HCT116 (cell line): ENCODE data around the gene THBD. TPM values are rescaled to one million over a fixed set of nuclear protein-coding genes. Genes with fewer than 3 reads are reported as not detected.

Experiments
- ATAC-seq: fragments of 200-7000 bp; cut with Tn5 transposase; 2 replicates; pipeline ENCODE4 v1.9.1; 2020; ENCODE audit warnings: mild to moderate bottlenecking, moderate library complexity
- BruUV-seq: library from RNA; stranded (reverse); fragments of 400-500 nt; replicated peaks from 2 replicates; lab custom pipeline; 2021; lab: Mats Ljungman, UMichigan
- CTCF ChIA-PET: fragments of 300-600 bp; sonication (Branson Sonifier 250); formaldehyde crosslinking; loops from one replicate; lab custom pipeline; 2021; ENCODE audit warnings: antibody characterized with exemption; lab: Charles Lee
- POLR2A ChIA-PET: fragments of 300-600, 350-600 bp; sonication (Branson Sonifier 250); formaldehyde crosslinking; loops from one replicate; lab custom pipeline; 2021; ENCODE audit warnings: antibody characterized with exemption; lab: Charles Lee
- RAD21 ChIA-PET, 2 experiments: fragments of 300-600 bp; sonication (Branson Sonifier 250); formaldehyde crosslinking; loops; one replicate each; lab custom pipeline; 2023; ENCODE audit warnings: low total read pairs in 2 of 2; ENCODE audit not compliant: uncharacterized antibody in 2 of 2, unreplicated experiment in 2 of 2, low non-redundant PET in 1 of 2; lab: Charles Lee
- DNase-seq: peaks from one replicate; pipeline ENCODE4 v3.0.0-alpha.2; 2010; ENCODE audit warnings: low read depth, low spot score
- H2AFZ ChIP-seq: fragments of 200-600 bp; shearing (Covaris generic), sonication (generic); 2 replicates; pipeline ENCODE4 v1.6.1; 2017; ENCODE audit warnings: low read depth, mixed run types, mixed read lengths, antibody characterized with exemption, low read length; ENCODE audit not compliant: poor library complexity, severe bottlenecking
- H3K27ac ChIP-seq: 2 replicates; pipeline ENCODE4 v1.5.1; 2012; ENCODE audit warnings: low read depth, low read length
- H3K27me3 ChIP-seq: fragments of 200-600 bp; sonication (generic); 2 replicates; pipeline ENCODE4 v1.6.1; 2016; ENCODE audit warnings: mixed run types, low read length, mixed read lengths; ENCODE audit not compliant: insufficient read depth
- H3K36me3 ChIP-seq, 2 experiments: fragments of 200-500 bp in 1 of 2; fragments of 200-600 bp in 1 of 2; sonication (Bioruptor generic) in 1 of 2; sonication (generic) in 1 of 2; 2 replicates each; pipeline versions ENCODE4 v1.5.1 to v1.6.1; 2014 to 2016; ENCODE audit warnings: low read length in 2 of 2, inconsistent platforms in 1 of 2, mixed read lengths in 1 of 2, mixed run types in 1 of 2; ENCODE audit not compliant: insufficient read depth in 2 of 2, control insufficient read depth in 1 of 2
- H3K4me1 ChIP-seq, 2 experiments: fragments of 200-600 bp in 1 of 2; sonication (generic) in 1 of 2; 2 replicates each; pipeline versions ENCODE4 v1.5.1 to v1.6.1; 2012 to 2017; ENCODE audit warnings: low read length in 2 of 2, inconsistent platforms in 1 of 2, mild to moderate bottlenecking in 1 of 2, mixed read lengths in 1 of 2, mixed run types in 1 of 2, moderate library complexity in 1 of 2; ENCODE audit not compliant: insufficient read depth in 2 of 2, control insufficient read depth in 1 of 2
- H3K4me2 ChIP-seq: fragments of 200-600 bp; sonication (generic); 2 replicates; pipeline ENCODE4 v1.6.1; 2017; ENCODE audit warnings: mixed run types, low read length, mixed read lengths
- H3K4me3 ChIP-seq, 2 experiments: fragments of 200-600 bp in 1 of 2; sonication (generic) in 1 of 2; replicated peaks in 1 of 2; 2 replicates each; pipeline ENCODE4 v1.5.1; 2011 to 2016; ENCODE audit warnings: low read length in 2 of 2, control low read depth in 1 of 2, low read depth in 1 of 2, mild to moderate bottlenecking in 1 of 2, mixed read lengths in 1 of 2, mixed run types in 1 of 2
- H3K79me2 ChIP-seq: fragments of 200-600 bp; sonication (generic); 2 replicates; pipeline ENCODE4 v1.6.1; 2017; ENCODE audit warnings: mild to moderate bottlenecking, mixed run types, low read length, moderate library complexity, mixed read lengths; ENCODE audit not compliant: insufficient read depth
- H3K9ac ChIP-seq: fragments of 200-600 bp; sonication (generic); 2 replicates; pipeline ENCODE4 v1.6.1; 2016; ENCODE audit warnings: low read length, mixed read lengths
- H3K9me2 ChIP-seq: fragments of 200-600 bp; sonication (generic), shearing (Covaris generic); 2 replicates; pipeline ENCODE4 v1.6.1; 2017; ENCODE audit warnings: mixed run types, mild to moderate bottlenecking, moderate library complexity; ENCODE audit not compliant: insufficient read depth
- H3K9me3 ChIP-seq, 2 experiments: fragments of 200-500 bp in 1 of 2; fragments of 200-600 bp in 1 of 2; sonication (Bioruptor generic) in 1 of 2; sonication (generic) in 1 of 2; 2 replicates each; pipeline ENCODE4 v1.6.1; 2014 to 2017; ENCODE audit warnings: low read length in 2 of 2, mixed read lengths in 2 of 2, inconsistent platforms in 1 of 2, low read depth in 1 of 2, mild to moderate bottlenecking in 1 of 2, mixed run types in 1 of 2, moderate library complexity in 1 of 2; ENCODE audit not compliant: control insufficient read depth in 1 of 2, insufficient read depth in 1 of 2
- H4K20me1 ChIP-seq: fragments of 200-600 bp; sonication (generic), shearing (Covaris generic); 2 replicates; pipeline ENCODE4 v1.6.1; 2017; ENCODE audit warnings: mixed run types, mild to moderate bottlenecking, moderate library complexity; ENCODE audit not compliant: insufficient read depth
- ATF3 ChIP-seq: IDR thresholded peaks from 2 replicates; pipeline ENCODE4 v1.6.1; 2012
- CBX3 ChIP-seq: IDR thresholded peaks from 2 replicates; pipeline ENCODE4 v1.6.1; 2012; ENCODE audit warnings: low read depth
- CEBPB ChIP-seq: IDR thresholded peaks from 2 replicates; pipeline ENCODE4 v1.6.1; 2012; ENCODE audit warnings: low read depth
- EGR1 ChIP-seq: IDR thresholded peaks from 2 replicates; pipeline ENCODE4 v1.6.1; 2012; ENCODE audit warnings: low read depth
- ELF1 ChIP-seq: IDR thresholded peaks from 2 replicates; pipeline ENCODE4 v1.6.1; 2012; ENCODE audit warnings: low read depth, borderline replicate concordance
- EZH2 ChIP-seq: fragments of 200-600 bp; sonication (generic); IDR thresholded peaks from 2 replicates; pipeline ENCODE4 v1.6.1; 2017; ENCODE audit warnings: antibody characterized with exemption, mixed run types
- EZH2phosphoT487 ChIP-seq: fragments of 200-600 bp; IDR thresholded peaks from 2 replicates; pipeline ENCODE4 v1.6.1; 2018; ENCODE audit warnings: antibody characterized with exemption, borderline replicate concordance
- FOSL1 ChIP-seq: IDR thresholded peaks from 2 replicates; pipeline ENCODE4 v1.6.1; 2012; ENCODE audit warnings: low read depth
- POLR2A ChIP-seq: IDR thresholded peaks from 2 replicates; pipeline ENCODE4 v1.7.0; 2011; ENCODE audit warnings: borderline replicate concordance; ENCODE audit not compliant: insufficient read depth, insufficient read length; ENCODE audit errors: extremely low read depth
- POLR2AphosphoS5 ChIP-seq: IDR thresholded peaks from 2 replicates; pipeline ENCODE4 v1.6.1; 2011; ENCODE audit warnings: mild to moderate bottlenecking, low read depth, low read length, moderate library complexity
- RAD21 ChIP-seq: IDR thresholded peaks from 2 replicates; pipeline ENCODE4 v1.6.1; 2012; ENCODE audit warnings: low read depth, mild to moderate bottlenecking
- SIN3A ChIP-seq: IDR thresholded peaks from 2 replicates; pipeline ENCODE4 v1.6.1; 2012; ENCODE audit warnings: low read depth
- SRF ChIP-seq: IDR thresholded peaks from 2 replicates; pipeline ENCODE4 v1.6.1; 2012; ENCODE audit warnings: low read depth
- TCF7L2 ChIP-seq: IDR thresholded peaks from 2 replicates; pipeline ENCODE4 v1.7.0; 2011; ENCODE audit warnings: borderline replicate concordance, inconsistent platforms; ENCODE audit not compliant: insufficient read depth, insufficient read length; ENCODE audit errors: extremely low read depth
- YY1 ChIP-seq: IDR thresholded peaks from 2 replicates; pipeline ENCODE4 v1.6.1; 2011; ENCODE audit warnings: low read length, low read depth, moderate library complexity, mild to moderate bottlenecking; ENCODE audit not compliant: insufficient replicate concordance; ENCODE audit errors: extremely low read depth
- intact Hi-C: fragments of 100-400 bp; cut with micrococcal nuclease; formaldehyde crosslinking; loops from 2 replicates; pipeline ENCODE4 v1.10.0; 2022
- total RNA-seq: library from RNA; stranded (reverse); gene quantifications from one replicate; pipeline ENCODE4 v1.2.1, GENCODE V29; 2021; ENCODE audit not compliant: unreplicated experiment
- TF ChIP-seq, protein P1 (sequence below), 3 experiments: fragments of 200-600 bp in 1 of 3; sonication (generic) in 1 of 3; IDR thresholded peaks in 2 of 3; conservative IDR thresholded peaks in 1 of 3; 2 replicates each; pipeline ENCODE4 v1.5.1; 2012 to 2017; ENCODE audit warnings: low read depth in 2 of 3, low read length in 2 of 3, antibody characterized with exemption in 1 of 3, borderline replicate concordance in 1 of 3, control low read depth in 1 of 3, mild to moderate bottlenecking in 1 of 3, mixed read lengths in 1 of 3, mixed run types in 1 of 3, moderate library complexity in 1 of 3; ENCODE audit not compliant: insufficient read depth in 1 of 3
- TF ChIP-seq, protein P2 (sequence below): IDR thresholded peaks from 2 replicates; pipeline ENCODE4 v1.6.1; 2012

Gene THBD
- total RNA-seq, 1 experiment from 2014 or later: 0.39 TPM

DNA sequence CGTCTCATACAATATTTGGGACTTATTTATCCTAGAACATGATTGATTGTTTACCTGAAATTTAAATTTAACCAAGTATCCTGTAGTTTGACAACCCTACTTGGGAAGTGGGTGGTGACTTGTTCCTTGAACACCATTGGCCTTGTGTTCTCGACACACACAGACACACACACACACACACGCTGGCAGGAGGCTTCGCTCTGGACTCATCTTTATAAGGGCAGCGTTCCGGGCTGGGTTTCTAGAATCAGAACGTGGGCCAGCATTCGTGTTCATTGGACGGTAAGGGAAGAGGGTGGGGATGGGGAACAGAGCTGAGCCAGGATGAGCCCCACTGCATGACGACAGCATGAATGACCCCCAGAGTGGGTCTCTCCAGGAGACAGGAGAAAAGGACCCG is 30.5 kb downstream of the THBD start:
- no TSS peak for BruUV-seq
- RAD21 ChIA-PET: no interaction called here
- H3K9ac ChIP-seq: no peak overlapping the region
- H3K4me2 ChIP-seq: no peak overlapping the region
- DNase-seq (no peak), ATAC-seq (no peak)
- no peak overlapping the region for H3K4me3 ChIP-seq
- no peaks in the 10 kb centered on the region for H4K20me1 ChIP-seq
- TF ChIP-seq EZH2phosphoT487 (no peak), EZH2 (no peak), SIN3A (no peak), POLR2AphosphoS5 (no peak), ATF3 (no peak), RAD21 (no peak), EGR1 (no peak), SRF (no peak), CEBPB (no peak), TCF7L2 (no peak), CBX3 (no peak), POLR2A (no peak), FOSL1 (no peak)
- CTCF ChIA-PET: no interaction called here
- no peaks in the 10 kb centered on the region for H3K4me1 ChIP-seq
- 0 out of 2 replicates have a peak, but pooled peaks cover 3% of the 10 kb centered on the region for H3K27me3 ChIP-seq
- POLR2A ChIA-PET: no interaction called here
- H3K36me3 ChIP-seq: no peaks in the 10 kb centered on the region
- intact Hi-C loops: no loop called here
- H3K27ac ChIP-seq: no peak overlapping the region
- H3K79me2 ChIP-seq: no peaks in the 10 kb centered on the region
- no peak overlapping the region for H2AFZ ChIP-seq
- no peaks in the 10 kb centered on the region for H3K9me2 ChIP-seq
- no peaks in the 10 kb centered on the region for H3K9me3 ChIP-seq

- no peak overlapping the region for H3K4me3 ChIP-seq
- DNase-seq (no peak), ATAC-seq (no peak)
- H3K36me3 ChIP-seq: no peaks in the 10 kb centered on the region
- no TSS peak for BruUV-seq
- intact Hi-C loops: no loop called here
- ChIA-PET CTCF (no interaction called here), POLR2A (no interaction called here), RAD21 (no interaction called here)
- H4K20me1 ChIP-seq: no peaks in the 10 kb centered on the region
- 0 out of 2 replicates have a peak, but pooled peaks cover 3% of the 10 kb centered on the region for H3K27me3 ChIP-seq
- no peaks in the 10 kb centered on the region for H3K79me2 ChIP-seq
- no peak overlapping the region for H2AFZ ChIP-seq
- H3K27ac ChIP-seq: no peak overlapping the region
- H3K9me3 ChIP-seq: no peaks in the 10 kb centered on the region
- no peak overlapping the region for H3K4me2 ChIP-seq
- H3K4me1 ChIP-seq: peaks cover 3% of the 10 kb centered on the region in 2 experiments
- TF ChIP-seq POLR2A (no peak), ELF1 (no peak), YY1 (no peak), SIN3A (no peak), CBX3 (no peak), RAD21 (no peak)
- TF ChIP-seq, protein P1, sequence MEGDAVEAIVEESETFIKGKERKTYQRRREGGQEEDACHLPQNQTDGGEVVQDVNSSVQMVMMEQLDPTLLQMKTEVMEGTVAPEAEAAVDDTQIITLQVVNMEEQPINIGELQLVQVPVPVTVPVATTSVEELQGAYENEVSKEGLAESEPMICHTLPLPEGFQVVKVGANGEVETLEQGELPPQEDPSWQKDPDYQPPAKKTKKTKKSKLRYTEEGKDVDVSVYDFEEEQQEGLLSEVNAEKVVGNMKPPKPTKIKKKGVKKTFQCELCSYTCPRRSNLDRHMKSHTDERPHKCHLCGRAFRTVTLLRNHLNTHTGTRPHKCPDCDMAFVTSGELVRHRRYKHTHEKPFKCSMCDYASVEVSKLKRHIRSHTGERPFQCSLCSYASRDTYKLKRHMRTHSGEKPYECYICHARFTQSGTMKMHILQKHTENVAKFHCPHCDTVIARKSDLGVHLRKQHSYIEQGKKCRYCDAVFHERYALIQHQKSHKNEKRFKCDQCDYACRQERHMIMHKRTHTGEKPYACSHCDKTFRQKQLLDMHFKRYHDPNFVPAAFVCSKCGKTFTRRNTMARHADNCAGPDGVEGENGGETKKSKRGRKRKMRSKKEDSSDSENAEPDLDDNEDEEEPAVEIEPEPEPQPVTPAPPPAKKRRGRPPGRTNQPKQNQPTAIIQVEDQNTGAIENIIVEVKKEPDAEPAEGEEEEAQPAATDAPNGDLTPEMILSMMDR (IDR thresholded peaks at IDR 0.05 in 2 of 3, conservative IDR thresholded peaks at IDR 0.05 in 1 of 3; ENCODE audit: borderline replicate concordance in 1 of 3, insufficient read depth in 1 of 3, low read depth in 2 of 3, low read length in 2 of 3): no peak
- TF ChIP-seq, protein P2, sequence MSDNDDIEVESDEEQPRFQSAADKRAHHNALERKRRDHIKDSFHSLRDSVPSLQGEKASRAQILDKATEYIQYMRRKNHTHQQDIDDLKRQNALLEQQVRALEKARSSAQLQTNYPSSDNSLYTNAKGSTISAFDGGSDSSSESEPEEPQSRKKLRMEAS: no peak
- TF ChIP-seq, all 23 proteins: peak for 0
- no peak overlapping the region for H3K9ac ChIP-seq
- H3K9me2 ChIP-seq: no peaks in the 10 kb centered on the region
Observed at GRCh38 chr20:23018432-23018831, 31.0 kb downstream of the THBD start.
